Measurements from ENCODE around the gene TTC7B.
A peak's percentile ranks its signal among the peaks of the same experiment; 100 is the strongest.
"Not testable (repeated sequence)": the region's sequence is repeated elsewhere in the genome, so short reads cannot be mapped to it uniquely, and the experiment has no call there.

TTC7B gene

GRCh38 chr14:90815822-90816662 is at the start of gene TTC7B:
Gene TTC7B, minus strand, starts transcription at chr14:90816430. Its CDS starts 135 bp downstream, at chr14:90816295.
- peak within 1 kb of the TSS; percentile 87 for H3K27ac ChIP-seq
- TF ChIP-seq CTCF (conservative IDR thresholded peaks at IDR 0.05) = peak; percentile 75

GRCh38 chr14:90864741-90865140 is 48.5 kb upstream of the TTC7B start:
- no peak overlapping the region for H3K27ac ChIP-seq
- TF ChIP-seq CTCF (conservative IDR thresholded peaks at IDR 0.05) = no peak

GRCh38 chr14:90858511-90858910 is 42.3 kb upstream of the TTC7B start:
- peak overlapping the region; percentile 42 for H3K27ac ChIP-seq
- TF ChIP-seq CTCF (conservative IDR thresholded peaks at IDR 0.05) = no peak

- no peak for TF ChIP-seq CTCF (conservative IDR thresholded peaks at IDR 0.05)
- peak overlapping the region; percentile 42 for H3K27ac ChIP-seq
Observed at GRCh38 chr14:90857866-90858265, 41.6 kb upstream of the TTC7B start.

GRCh38 chr14:90856115-90856514 is 39.9 kb upstream of the TTC7B start:
- H3K27ac ChIP-seq = not testable (repeated sequence)

GRCh38 chr14:90853116-90853515 is 36.9 kb upstream of the TTC7B start:
- no peak for TF ChIP-seq CTCF (conservative IDR thresholded peaks at IDR 0.05)
- H3K27ac ChIP-seq = no peak overlapping the region

GRCh38 chr14:90851327-90852036 is 35.3 kb upstream of the TTC7B start:
- no peak overlapping the region for H3K27ac ChIP-seq
- no peak for TF ChIP-seq CTCF (conservative IDR thresholded peaks at IDR 0.05)

- H3K27ac ChIP-seq = no peak overlapping the region
- TF ChIP-seq CTCF (conservative IDR thresholded peaks at IDR 0.05) = no peak
Observed at GRCh38 chr14:90850487-90850886, 34.3 kb upstream of the TTC7B start.
